ENCODE results near the gene ANKFY1. TPM values are rescaled to one million over a fixed set of nuclear protein-coding genes. Genes with fewer than 3 reads are reported as not detected.

The ANKFY1 gene
- polyA plus RNA-seq, 3 donors = 13.5 to 46.1 (median 21.7) TPM

- Mint-ChIP-seq H3K9me3 (peaks cover 0 to 3% (median 0%) of the 10 kb centered on the region in 7 donors), H3K27ac (no peak overlapping the region), H3K27me3 (ENCODE audit: low read depth in 3 of 3) (peaks cover 0 to 5% (median 2%) of the 10 kb centered on the region in 3 donors), H3K36me3 (peaks cover 72 to 79% of the 10 kb centered on the region in 2 donors), H3K4me3 (no peak overlapping the region), H3K4me1 (peaks cover 11% of the 10 kb centered on the region)
- H3K36me3 ChIP-seq (replicated peaks in 1 of 2; ENCODE audit: control insufficient read depth in 1 of 2, insufficient read depth in 2 of 2, low read length in 2 of 2) = peaks cover 23 to 84% of the 10 kb centered on the region in 2 donors
- peaks cover 6% of the 10 kb centered on the region for H3K79me2 ChIP-seq (ENCODE audit: insufficient read depth, low read length)
- TF ChIP-seq, protein P1, sequence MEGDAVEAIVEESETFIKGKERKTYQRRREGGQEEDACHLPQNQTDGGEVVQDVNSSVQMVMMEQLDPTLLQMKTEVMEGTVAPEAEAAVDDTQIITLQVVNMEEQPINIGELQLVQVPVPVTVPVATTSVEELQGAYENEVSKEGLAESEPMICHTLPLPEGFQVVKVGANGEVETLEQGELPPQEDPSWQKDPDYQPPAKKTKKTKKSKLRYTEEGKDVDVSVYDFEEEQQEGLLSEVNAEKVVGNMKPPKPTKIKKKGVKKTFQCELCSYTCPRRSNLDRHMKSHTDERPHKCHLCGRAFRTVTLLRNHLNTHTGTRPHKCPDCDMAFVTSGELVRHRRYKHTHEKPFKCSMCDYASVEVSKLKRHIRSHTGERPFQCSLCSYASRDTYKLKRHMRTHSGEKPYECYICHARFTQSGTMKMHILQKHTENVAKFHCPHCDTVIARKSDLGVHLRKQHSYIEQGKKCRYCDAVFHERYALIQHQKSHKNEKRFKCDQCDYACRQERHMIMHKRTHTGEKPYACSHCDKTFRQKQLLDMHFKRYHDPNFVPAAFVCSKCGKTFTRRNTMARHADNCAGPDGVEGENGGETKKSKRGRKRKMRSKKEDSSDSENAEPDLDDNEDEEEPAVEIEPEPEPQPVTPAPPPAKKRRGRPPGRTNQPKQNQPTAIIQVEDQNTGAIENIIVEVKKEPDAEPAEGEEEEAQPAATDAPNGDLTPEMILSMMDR (IDR thresholded peaks at IDR 0.05) = no peak
- H3K9me3 ChIP-seq (replicated peaks in 1 of 2; ENCODE audit: control insufficient read depth in 1 of 2, insufficient read depth in 1 of 2, low read length in 2 of 2) = no peaks in the 10 kb centered on the region
- no peak overlapping the region for H3K27ac ChIP-seq (ENCODE audit: low read depth in 1 of 2, low read length in 2 of 2)
- no peak overlapping the region for H3K9ac ChIP-seq (ENCODE audit: insufficient read depth, low read length, poor library complexity, severe bottlenecking)
- no peaks in the 10 kb centered on the region for H3K27me3 ChIP-seq (ENCODE audit: control insufficient read depth in 2 of 2, insufficient read depth in 2 of 2, low read length in 2 of 2)
- H3K4me3 ChIP-seq (replicated peaks in 1 of 3; ENCODE audit: low read depth in 2 of 3, low read length in 3 of 3) = no peak overlapping the region
- intact Hi-C loops (cut with micrococcal nuclease) = loop anchor here (5.0 kb wide), 1 partner anchor 193 kb away; no protein-coding TSS in a partner anchor
- H3K4me1 ChIP-seq (ENCODE audit: control insufficient read depth in 1 of 2, insufficient read depth in 2 of 2, low read length in 2 of 2) = peaks cover 7 to 11% of the 10 kb centered on the region in 2 donors
- no peak overlapping the region for H2AFZ ChIP-seq (ENCODE audit: insufficient read depth, low read depth, low read length, poor library complexity, severe bottlenecking)
- 100% methylated on average over 2 of the region's 3 CpGs for WGBS (ENCODE audit: insufficient coverage)
- no peak for DNase-seq
- peaks cover 49% of the 10 kb centered on the region for H4K20me1 ChIP-seq (ENCODE audit: insufficient read depth, low read length)
- no peak overlapping the region for H3K4me2 ChIP-seq (replicated peaks; ENCODE audit: extremely low read depth, low read length, poor library complexity, severe bottlenecking)
Measured at GRCh38 chr17:4219241-4219640, 44.5 kb downstream of the ANKFY1 start.

GRCh38 chr17:4215882-4216570, 47.8 kb downstream of the ANKFY1 start:
- peaks cover 68% of the 10 kb centered on the region for H4K20me1 ChIP-seq (ENCODE audit: insufficient read depth, low read length)
- no peak for DNase-seq
- Mint-ChIP-seq H3K9me3 (peaks cover 0 to 3% (median 0%) of the 10 kb centered on the region in 7 donors), H3K4me1 (peaks cover 18% of the 10 kb centered on the region), H3K27ac (peak overlapping the region in 1 of 7 donors; percentile 30), H3K4me3 (no peak overlapping the region), H3K27me3 (ENCODE audit: low read depth in 3 of 3) (peaks cover 17 to 22% (median 17%) of the 10 kb centered on the region in 3 donors), H3K36me3 (peaks cover 77 to 82% of the 10 kb centered on the region in 2 donors)
- no peaks in the 10 kb centered on the region for H3K9me3 ChIP-seq (replicated peaks in 1 of 2; ENCODE audit: control insufficient read depth in 1 of 2, insufficient read depth in 1 of 2, low read length in 2 of 2)
- no peak overlapping the region for H3K9ac ChIP-seq (ENCODE audit: insufficient read depth, low read length, poor library complexity, severe bottlenecking)
- TF ChIP-seq, protein P1 (IDR thresholded peaks at IDR 0.05) = no peak
- peaks cover 19 to 80% of the 10 kb centered on the region in 2 donors for H3K36me3 ChIP-seq (replicated peaks in 1 of 2; ENCODE audit: control insufficient read depth in 1 of 2, insufficient read depth in 2 of 2, low read length in 2 of 2)
- WGBS (ENCODE audit: insufficient coverage) = 100% methylated on average over 1 of the region's 6 CpGs
- H3K4me1 ChIP-seq (ENCODE audit: control insufficient read depth in 1 of 2, insufficient read depth in 2 of 2, low read length in 2 of 2) = peaks cover 13 to 17% of the 10 kb centered on the region in 2 donors
- H3K27me3 ChIP-seq (ENCODE audit: control insufficient read depth in 2 of 2, insufficient read depth in 2 of 2, low read length in 2 of 2) = peaks cover 5 to 13% of the 10 kb centered on the region in 2 donors
- H3K4me3 ChIP-seq (replicated peaks in 1 of 3; ENCODE audit: low read depth in 2 of 3, low read length in 3 of 3) = no peak overlapping the region
- H3K27ac ChIP-seq (ENCODE audit: low read depth in 1 of 2, low read length in 2 of 2) = no peak overlapping the region
- no peak overlapping the region for H3K4me2 ChIP-seq (replicated peaks; ENCODE audit: extremely low read depth, low read length, poor library complexity, severe bottlenecking)
- H3K79me2 ChIP-seq (ENCODE audit: insufficient read depth, low read length) = peaks cover 13% of the 10 kb centered on the region
- intact Hi-C loops (cut with micrococcal nuclease) = loop anchor here (5.0 kb wide), 1 partner anchor 196 kb away; no protein-coding TSS in a partner anchor
- H2AFZ ChIP-seq (ENCODE audit: insufficient read depth, low read depth, low read length, poor library complexity, severe bottlenecking) = no peak overlapping the region
